HG02885 (cell line): ENCODE results near the gene CCDC91.
"Not testable (repeated sequence)": the region's sequence is repeated elsewhere in the genome, so short reads cannot be mapped to it uniquely, and the experiment has no call there.

Source experiments
- ATAC-seq: cut with Tn5 transposase; IDR thresholded peaks from one replicate; pipeline ENCODE4 v1.9.1; 2021; ENCODE audit warnings: mild to moderate bottlenecking; ENCODE audit not compliant: unreplicated experiment, poor library complexity

The CCDC91 gene

DNA sequence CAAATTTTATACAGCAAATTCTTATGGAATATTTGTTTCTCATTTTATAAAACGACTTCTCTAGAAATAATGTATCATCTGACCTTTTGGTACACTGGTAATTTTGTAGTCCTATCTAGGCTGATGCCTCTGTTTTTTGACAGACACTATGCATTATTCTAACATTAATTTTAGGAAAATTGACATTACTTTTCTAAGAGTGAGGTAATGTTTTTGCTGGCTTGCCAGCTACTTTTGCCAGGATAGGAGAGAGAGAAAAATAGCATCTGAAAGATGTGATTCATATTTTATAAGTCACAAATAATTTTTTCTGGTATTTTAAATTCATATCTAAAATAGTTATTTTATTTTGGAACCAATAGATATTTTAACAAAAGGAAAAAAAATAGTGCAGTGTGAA, 153.5 kb downstream of the CCDC91 start:
- ATAC-seq, result no peak

DNA sequence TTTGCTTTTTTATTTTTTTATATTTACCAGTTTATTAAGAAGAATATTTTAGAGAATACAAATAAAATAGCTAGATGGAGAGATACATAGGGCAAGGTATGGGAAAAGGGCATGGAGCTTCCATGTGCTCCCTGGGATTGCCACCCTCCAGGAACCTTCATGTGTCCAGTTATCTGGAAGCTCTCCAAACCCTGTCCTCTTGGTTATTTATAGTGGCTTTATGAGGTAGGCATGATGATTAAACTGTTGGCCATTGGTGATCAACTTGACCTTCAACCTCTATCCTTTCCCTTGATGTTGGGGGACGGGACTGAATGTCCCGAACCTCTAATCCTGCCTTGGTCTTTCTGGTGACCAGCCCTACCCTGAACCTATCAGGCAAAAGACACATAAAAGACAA, 156.3 kb downstream of the CCDC91 start:
- ATAC-seq, result no peak

DNA sequence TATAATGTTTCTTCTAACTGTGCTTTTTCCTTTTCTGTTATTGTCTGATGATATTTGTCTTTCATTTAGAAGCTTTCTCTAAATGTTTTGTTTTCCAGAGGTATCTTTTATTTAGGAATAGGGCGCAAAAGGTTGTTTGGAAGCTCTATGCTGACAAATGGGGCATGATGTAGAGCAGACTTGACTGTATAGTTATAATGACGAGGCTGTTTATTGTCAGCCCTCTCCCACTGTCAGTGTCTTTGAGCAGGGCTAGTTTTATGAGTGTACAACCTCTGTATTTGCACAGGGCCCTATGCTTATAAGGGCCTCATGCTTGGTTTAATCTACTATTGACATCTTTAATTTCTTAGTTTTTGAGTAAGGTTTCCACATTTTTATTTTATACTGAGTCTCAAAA, 158.9 kb downstream of the CCDC91 start:
- ATAC-seq, result no peak

DNA sequence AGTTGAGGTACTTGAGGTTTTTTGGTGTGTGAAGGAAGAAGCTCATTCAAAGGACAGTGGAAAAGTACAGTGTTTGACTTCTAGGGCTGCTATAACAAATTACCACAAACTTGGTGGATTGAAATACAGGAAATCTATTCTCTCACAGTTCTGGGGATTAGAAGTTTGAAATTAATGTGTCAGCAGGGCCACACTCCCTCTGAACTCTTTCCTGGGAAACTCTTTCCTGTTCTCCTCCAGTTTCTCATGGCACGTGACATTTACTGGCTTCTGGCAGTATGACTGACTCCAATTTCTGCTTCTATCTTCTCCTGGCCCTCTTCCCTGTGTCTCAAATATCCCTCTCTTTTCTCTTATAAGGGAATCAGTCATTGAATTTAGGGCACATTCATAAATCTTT, 160.2 kb downstream of the CCDC91 start:
- ATAC-seq, result no peak

DNA sequence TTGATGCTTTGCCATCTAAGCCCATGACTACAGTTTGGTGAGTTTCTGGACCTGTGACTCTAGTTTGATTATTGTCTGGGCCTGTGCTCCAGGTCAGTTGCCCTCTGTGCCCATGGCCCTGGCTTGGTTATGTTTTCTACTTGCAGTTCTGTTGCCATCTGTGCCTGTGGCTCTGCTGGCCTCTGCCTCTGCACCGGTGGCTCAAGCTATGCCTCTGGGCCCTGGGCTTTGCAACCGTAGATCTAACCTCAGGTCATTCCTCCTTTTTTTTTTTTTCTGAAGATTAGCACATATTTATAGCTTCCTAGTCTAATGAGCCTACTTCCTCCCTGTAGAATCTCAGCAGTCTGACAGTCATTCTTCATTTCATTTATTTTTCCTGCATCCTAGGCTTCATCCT, 161.2 kb downstream of the CCDC91 start:
- no peak for ATAC-seq

DNA sequence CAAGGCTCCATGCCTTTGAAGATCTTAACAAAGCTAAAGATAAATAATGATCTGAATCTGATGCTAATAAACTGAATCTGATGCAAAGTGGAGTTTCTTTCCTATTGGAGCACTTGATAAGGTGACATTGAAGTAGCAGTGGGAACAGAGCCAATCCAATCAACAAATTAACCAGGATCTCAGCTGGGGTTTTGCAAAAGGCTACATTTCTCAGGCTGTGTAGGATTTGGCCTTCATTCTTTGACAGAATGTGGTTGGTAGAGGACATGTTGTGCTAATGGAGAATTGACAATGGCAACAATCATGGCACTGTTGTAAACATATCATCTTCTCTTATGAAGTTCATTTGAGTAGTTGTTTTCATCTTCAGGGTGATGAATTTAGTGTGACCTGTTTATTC, 164.9 kb downstream of the CCDC91 start:
- ATAC-seq, result no peak

DNA sequence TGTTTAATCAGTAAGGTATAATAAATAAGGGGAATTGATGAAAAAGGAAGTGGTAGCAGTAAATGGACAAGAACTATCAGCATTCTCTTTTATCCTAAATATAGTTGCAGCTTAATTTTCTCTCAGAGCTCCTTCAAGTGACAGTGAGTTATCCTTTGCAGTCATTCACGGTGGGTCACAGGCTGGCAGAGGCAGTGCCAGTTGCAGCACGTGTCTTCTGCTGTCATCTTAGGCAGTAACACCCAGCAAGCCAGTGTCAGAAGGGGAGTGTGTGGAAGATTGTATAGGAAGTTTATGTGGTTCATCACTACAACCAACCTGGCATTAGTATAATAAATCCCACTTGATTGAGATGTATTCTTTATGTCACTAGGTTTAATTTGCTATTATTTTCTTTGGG, 170.0 kb downstream of the CCDC91 start:
- no peak for ATAC-seq

DNA sequence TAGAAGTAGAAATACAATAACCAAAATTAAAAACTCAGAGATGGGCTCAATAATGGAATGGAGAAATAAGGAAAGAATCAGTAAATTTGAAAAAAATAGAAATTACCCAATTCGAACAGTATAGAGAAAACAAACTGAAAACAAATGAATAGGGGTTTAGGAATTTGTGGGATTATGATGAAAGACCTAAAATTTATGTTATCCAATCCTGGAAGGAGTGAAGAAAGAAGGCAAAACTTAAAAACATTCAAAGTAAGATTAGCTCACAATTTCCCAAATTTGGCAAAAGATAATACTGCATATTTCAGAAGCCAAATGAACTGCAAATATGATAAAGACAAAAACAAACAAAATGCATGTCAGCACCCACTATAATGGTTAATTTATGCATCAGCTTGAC, 177.1 kb downstream of the CCDC91 start:
- no peak for ATAC-seq

DNA sequence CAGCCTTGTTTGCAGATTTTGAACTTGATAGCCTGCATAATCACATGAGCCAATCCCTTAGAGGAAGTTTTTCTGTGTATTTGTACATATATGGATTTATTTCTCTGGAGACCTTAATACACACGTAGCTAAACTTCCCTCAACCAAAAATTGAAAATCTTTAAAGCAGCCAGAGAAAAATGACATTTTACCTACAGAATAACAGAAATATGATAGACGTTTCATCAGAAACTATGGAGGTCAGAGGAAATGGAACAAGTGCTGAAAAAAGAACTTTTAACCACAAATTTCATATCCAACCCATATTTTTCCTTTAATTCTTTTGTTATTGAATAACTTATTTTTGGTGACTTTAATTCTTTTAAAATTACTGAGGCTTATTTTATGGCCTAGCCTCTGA, 177.7 kb downstream of the CCDC91 start:
- no peak for ATAC-seq

DNA sequence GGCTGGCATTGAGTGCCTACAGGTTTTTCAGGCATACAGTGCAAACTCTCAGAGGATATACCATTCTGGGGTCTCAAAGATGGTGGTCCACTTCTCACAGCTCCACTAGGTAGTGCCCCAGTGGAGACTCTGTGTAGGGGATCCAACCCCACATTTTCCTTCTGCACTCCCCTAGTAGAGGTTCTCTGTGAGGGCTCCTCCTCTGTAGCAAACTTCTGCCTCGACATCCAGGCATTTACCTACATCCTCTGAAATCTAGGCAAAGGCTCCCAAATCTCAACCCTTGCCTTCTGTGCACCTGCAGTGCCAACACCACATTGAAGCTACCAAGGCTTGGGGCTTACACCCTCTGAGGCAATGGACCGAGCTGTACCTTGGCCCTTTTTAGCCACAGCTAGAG, 179.2 kb downstream of the CCDC91 start:
- no peak for ATAC-seq

DNA sequence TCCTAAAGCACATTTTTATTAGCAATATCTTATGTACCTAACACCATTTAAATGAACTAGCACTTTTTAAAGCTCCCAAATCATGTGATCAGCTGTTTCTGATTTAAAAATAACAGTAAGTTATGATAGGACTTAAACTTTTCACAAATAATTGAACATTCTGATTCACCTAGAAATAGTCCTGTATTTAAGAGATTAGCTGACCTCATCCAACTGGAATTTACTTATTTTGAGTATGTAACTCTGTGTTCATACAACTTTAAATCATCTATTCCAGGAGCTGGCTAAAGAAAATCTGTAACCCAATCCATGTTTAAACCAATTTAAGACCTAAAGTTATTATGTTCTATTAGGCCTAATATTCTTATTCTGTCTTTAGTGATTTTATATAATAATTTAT, 184.3 kb downstream of the CCDC91 start:
- no peak for ATAC-seq

DNA sequence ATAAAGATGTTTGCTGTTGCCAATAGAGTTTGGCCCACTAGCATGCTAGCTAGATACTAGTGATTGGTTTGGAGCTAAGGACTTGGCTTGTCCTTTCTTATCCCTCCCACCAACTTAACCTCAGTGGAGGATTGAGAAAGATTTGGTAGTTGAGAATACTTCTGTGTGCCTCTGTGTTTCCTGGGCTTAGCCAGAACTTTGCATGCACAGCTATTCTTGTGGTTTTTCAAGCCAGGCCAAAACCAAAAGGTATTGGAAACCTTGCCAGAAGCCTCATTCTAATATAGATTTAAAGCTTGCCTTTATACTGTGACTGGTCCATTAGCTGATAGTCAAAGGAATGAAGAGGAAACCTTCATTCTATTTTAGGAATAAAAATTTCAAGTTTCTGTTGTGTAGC, 188.5 kb downstream of the CCDC91 start:
- no peak for ATAC-seq

DNA sequence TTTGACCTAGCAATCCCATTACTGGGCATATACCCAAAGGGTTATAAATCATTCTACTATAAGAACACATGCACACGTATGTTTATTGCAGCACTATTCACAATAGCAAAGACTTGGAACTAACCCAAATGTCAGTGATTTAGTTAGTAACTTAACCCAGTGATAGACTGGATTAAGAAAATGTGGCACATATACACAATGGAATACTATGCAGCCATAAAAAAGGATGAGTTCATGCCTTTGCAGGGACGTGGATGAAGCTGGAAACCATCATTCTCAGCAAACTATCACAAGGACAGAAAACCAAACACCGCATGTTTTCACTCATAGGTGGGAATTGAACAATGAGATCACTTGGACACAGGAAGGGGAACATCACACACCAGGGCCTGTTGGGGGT, 189.5 kb downstream of the CCDC91 start:
- not testable (repeated sequence) for ATAC-seq

DNA sequence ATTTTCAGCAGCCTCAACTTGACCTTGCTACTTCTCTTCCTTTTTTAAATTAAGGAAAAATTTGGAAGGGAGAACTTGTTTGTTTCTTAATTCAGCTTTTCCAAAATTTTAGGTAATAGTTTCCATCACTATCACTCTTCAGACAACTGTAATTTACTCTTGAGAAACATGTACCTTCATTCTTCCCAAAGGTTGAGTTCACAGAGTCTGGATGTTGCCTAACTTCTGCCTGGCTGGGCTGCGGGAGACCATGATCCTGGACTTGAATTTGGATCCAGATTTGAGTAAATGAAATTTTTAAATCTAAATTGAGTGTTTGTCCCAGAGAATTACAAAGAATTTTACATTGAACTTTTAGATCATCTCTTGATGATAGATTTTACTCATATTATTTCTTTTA, 193.1 kb downstream of the CCDC91 start:
- ATAC-seq, result no peak

DNA sequence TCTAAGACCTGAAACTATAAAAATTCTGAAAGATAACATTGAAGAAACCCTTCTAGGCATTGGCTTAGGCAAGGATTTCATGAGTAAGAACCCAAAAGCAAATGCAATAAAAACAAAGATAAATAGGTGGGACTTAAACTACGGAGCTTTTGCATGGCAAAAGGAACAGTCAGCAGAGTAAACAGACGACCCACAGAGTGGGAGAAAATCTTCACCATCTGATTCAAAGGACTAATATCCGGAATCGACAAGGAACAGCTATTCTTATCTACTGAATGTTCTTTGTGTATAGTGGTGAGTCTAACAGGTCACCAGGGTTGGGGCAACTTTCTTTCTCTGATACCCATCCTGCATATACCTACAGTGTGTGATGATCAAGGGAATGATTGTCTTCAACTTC, 198.6 kb downstream of the CCDC91 start:
- no peak for ATAC-seq

DNA sequence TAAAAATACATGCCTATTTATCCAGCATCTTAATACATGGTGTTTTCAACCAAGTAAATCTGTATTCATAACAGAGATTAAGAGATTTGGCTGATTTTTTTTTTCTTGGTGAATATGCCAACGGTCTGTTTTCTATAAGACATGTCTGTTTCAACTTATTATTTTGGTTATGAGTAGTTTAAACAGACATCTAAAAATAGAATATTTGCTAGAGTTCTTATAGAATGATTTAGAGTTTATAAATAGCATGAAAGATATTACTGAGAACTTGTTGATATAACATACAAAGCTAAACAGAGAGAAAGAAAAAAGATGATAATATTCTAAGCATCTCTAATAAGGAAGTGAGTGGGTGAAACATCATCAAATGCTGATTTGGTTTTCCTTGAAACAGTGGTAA, 199.9 kb downstream of the CCDC91 start:
- ATAC-seq, result no peak

DNA sequence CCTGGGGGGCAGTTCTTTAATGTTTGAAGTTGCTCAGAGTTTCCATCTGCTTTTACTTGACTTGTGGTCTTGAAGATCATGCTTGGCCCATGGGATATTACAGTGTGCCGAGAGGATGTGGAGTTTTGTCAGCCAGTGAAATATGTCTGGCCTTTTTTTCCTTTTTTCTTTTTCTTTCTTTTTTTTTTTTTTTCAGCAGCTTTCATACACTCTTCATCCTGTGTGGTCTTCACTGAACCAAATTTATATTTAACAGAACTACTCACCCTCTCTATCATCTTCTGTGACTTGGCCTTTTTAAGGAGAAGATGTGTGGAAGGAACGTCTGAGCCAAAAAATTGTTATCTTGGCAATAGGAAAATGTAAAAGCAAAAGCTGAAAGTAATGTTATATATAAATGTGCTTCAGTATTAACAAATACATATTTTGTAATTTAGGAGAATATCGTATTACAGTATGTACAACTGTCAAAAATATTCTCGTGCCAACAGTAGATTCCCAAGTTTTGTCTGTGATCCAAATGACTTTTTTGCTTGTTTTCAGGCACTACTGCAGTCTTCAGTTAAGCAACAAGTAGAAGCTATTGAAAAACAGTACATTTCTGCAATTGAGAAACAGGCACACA, 200.6 kb downstream of the CCDC91 start:
- ATAC-seq, result no peak

DNA sequence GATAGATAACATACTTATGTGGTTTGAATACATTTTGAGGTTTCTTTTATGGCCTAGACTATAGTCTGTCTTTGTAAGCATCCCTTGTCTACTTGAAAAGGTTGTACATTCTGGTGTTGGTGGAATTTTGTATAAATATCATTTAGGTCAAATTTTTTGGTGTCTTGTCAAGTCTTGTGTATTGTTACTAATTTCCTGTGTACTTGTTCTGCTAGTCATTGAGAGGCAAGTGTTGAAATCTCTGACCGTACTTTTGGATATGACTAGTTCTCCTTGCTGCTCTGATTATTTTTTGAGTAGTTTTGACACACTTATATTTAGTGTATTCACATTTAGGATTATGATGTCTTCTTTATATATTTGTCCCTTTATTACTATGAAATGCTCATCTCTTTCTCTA, 219.6 kb downstream of the CCDC91 start:
- ATAC-seq, result no peak

DNA sequence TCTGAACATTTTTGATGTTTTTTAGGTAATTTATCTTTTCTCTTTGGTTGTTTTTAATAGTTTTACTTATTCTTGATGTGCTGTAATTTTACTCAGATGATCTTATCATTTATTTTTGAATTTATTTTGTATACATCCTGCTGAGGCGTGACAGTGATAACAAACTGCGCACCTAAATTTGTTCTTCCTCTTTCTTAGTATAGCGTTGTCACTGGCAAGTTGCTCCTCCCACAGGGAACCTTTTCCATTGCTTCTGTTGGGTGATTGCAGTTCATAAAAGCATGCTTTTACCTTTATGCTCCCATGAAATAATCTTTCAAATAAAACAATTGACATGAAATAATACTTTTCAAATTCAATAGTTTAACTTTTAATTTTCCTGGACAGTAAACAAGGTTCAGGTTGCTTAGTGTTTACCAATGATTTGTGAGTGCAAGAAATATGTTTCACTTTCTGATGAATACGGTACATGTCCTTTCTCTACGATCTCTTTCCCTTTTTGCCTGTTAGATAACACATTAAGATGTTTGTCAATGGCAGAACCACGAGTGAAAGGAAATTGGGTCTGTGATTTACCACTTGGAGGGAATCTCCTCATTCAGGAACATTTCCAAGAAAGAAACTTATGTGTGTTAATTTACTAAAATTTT, 223.3 kb downstream of the CCDC91 start:
- ATAC-seq, result peak; percentile 91

DNA sequence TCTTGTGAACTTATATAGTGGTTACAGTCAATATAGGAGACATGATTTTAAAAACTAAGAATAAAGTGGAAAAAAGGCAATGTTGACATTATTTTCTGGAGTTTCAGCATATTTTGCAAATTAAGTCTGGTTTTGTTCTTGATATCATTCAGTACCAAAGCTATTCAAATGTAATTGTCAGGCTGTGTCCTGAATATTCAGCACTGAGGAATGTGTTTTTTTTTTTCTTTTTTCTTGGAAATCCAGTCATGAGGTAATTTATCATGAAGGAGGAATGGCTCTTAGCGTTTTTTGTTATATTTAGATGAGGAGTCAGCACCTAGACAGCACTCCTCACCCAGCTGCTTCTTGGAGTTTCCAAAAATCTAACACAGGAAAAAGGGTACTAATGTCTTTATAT, 225.5 kb downstream of the CCDC91 start:
- no peak for ATAC-seq

DNA sequence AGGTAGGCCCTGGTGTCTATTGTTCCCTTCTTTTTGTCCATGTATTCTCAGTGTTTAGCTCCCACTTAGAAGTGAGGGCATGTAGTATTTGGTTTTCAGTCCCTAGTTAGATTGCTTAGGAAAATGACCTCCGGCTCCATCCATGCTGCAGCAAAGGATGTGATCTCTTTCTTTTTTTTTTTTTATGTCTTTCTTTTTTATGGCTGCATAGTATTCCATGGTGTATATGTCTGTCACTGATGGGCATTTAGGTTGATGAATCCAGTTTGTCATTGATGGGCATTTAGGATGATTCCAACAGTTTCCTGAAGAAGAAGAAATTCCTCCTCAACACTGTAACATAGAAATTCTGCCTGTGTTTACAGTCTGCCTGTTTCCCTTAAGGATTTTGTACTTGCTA, 231.1 kb downstream of the CCDC91 start:
- ATAC-seq, result no peak

DNA sequence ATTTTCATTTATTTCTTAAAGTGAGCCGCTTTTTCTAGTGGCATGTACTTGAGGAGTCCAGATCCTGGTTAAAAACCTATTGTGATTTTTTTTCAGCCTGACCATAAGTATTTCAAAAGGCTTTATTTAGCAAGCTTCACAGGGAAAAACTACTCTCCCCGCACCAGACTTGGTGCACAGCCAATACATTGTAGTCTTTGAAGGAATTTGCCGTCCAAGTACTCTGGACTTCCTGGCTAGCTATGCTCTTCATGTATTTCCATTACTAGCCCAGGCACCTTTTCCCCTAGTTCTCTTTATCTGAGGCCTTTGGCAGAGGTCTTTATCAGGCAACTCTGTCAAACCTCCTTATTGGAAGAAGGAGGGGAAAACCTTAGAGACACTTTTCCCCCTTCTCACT, 234.7 kb downstream of the CCDC91 start:
- ATAC-seq, result no peak

DNA sequence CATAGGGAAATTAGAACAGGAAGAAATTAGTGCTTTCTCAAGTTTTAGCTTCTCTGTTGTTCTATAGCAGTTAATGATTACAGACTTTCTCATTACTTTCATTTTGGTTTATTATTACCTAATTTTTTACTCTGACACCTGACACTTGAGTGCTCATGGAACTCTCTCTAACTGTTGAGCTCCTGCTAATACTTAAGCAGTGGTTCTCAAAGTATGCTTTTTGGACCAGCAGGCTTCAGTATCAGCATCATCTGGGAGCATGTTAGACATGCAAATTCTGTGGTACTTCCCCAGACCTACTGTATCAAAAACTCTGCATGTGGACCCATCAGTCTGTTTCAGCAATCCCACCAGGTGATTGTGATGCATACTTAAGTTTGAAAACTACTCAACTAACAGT, 235.3 kb downstream of the CCDC91 start:
- ATAC-seq, result no peak
